Prostate gland (tissue), 2 donors: ENCODE results near the gene ZNF609. TPM values are rescaled to one million over a fixed set of nuclear protein-coding genes. Genes with fewer than 3 reads are reported as not detected.

ENCODE experiments used
- DNase-seq: peaks from one replicate; pipeline ENCODE4 v3.0.0-alpha.2; 2019; ENCODE audit warnings: low spot score
- H3K27ac ChIP-seq, 2 donors: fragments of 200-600 bp; sonication (generic); 2 replicates each; pipeline ENCODE4 v1.5.1; 2017 to 2019
- H3K27me3 ChIP-seq: fragments of 200-600 bp; sonication (generic); replicated peaks from 2 replicates; pipeline ENCODE4 v1.5.1; 2019; ENCODE audit not compliant: insufficient read depth
- H3K36me3 ChIP-seq, 2 donors: fragments of 200-600 bp; sonication (generic); 1 replicate in 1 of 2; 2 replicates in 1 of 2; pipeline versions ENCODE4 v1.5.1 to v1.8.1; 2017 to 2019
- H3K4me1 ChIP-seq: fragments of 200-600 bp; sonication (generic); replicated peaks from 2 replicates; pipeline ENCODE4 v1.5.1; 2019
- H3K4me3 ChIP-seq, 2 donors: fragments of 200-600 bp; sonication (generic); 2 replicates each; pipeline ENCODE4 v1.5.1; 2017 to 2019
- H3K9me3 ChIP-seq: fragments of 200-600 bp; sonication (generic); 2 replicates; pipeline ENCODE4 v1.5.1; 2017
- CTCF ChIP-seq, 4 experiments: fragments of 200-600 bp in 2 of 4; fragments of 450-650 bp in 2 of 4; sonication (generic) in 2 of 4; IDR thresholded peaks; 1 replicate in 3 of 4; 2 replicates in 1 of 4; pipeline ENCODE4 v1.5.1; 2016 to 2019; ENCODE audit warnings: antibody characterized with exemption in 4 of 4, mild to moderate bottlenecking in 2 of 4, moderate library complexity in 2 of 4
- POLR2A ChIP-seq: fragments of 450-650 bp; IDR thresholded peaks from one replicate; pipeline ENCODE4 v1.6.1; 2016; ENCODE audit warnings: antibody characterized with exemption, mild to moderate bottlenecking
- POLR2AphosphoS5 ChIP-seq: sonication (generic); formaldehyde crosslinking; IDR thresholded peaks from one replicate; pipeline ENCODE4 v1.6.1; 2017; ENCODE audit warnings: antibody characterized with exemption
- WGBS: methylation state at CpG from one replicate; pipeline ENCODE4 v1.1.5; 2018; 5-methylcytosine and 5-hydroxymethylcytosine counted together
- intact Hi-C: fragments of 100-400 bp; cut with DNase I; formaldehyde crosslinking; loops from one replicate; pipeline ENCODE4 v1.14.2; 2022
- total RNA-seq, 2 donors: library from RNA; depleted of rRNA; stranded (reverse); fragments of >200 nt; gene quantifications; one replicate each; pipeline ENCODE4 v1.1.0, GENCODE V29; 2016

ZNF609 gene
- total RNA-seq, 2 donors from 2014 or later, result 29.1 to 45.7 TPM

GRCh38 chr15:64507293-64507802 is 47.0 kb downstream of the ZNF609 start:
- intact Hi-C loops, result no loop called here
- peaks cover 2% of the 10 kb centered on the region for H3K4me1 ChIP-seq
- TF ChIP-seq POLR2AphosphoS5, result peak; percentile 13
- no peak for TF ChIP-seq CTCF (IDR thresholded peaks at IDR 0.05)
- TF ChIP-seq POLR2A, result no peak
- no peak overlapping the region for H3K4me3 ChIP-seq
- DNase-seq, result peak; percentile 32
- 37% methylated on average over 3 of the region's 3 CpGs for WGBS
- H3K36me3 ChIP-seq, result no peaks in the 10 kb centered on the region
- no peaks in the 10 kb centered on the region for H3K9me3 ChIP-seq
- H3K27ac ChIP-seq, result no peak overlapping the region
- H3K27me3 ChIP-seq, result no peaks in the 10 kb centered on the region

DNA sequence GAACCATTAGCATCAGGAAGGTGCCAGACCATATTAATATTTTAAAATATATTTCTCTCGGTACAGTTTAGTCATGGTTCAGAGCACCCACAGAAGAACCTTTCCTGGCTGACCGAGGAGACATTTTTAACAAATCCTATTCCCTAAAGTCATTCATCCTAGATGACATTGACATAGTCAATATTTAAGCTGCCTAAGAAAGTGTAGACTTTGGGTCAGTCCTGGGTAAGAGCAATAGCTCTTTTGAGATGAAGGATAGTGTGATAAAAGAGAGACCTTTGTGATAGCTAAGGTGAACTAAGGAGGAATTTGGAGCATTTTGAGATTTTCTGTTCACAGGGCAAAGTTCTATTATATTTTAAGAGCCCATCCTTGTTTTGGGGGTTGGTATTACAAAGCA is 47.5 kb downstream of the ZNF609 start:
- no peak overlapping the region for H3K27ac ChIP-seq
- intact Hi-C loops, result no loop called here
- 81% methylated on average over 2 of the region's 2 CpGs for WGBS
- H3K27me3 ChIP-seq, result no peaks in the 10 kb centered on the region
- no peak overlapping the region for H3K4me3 ChIP-seq
- H3K4me1 ChIP-seq, result peaks cover 2% of the 10 kb centered on the region
- H3K36me3 ChIP-seq, result no peaks in the 10 kb centered on the region
- H3K9me3 ChIP-seq, result no peaks in the 10 kb centered on the region
- no peak for TF ChIP-seq POLR2AphosphoS5
- TF ChIP-seq CTCF (IDR thresholded peaks at IDR 0.05), result no peak
- TF ChIP-seq POLR2A, result no peak
- no peak for DNase-seq

GRCh38 chr15:64513823-64514222 is 53.4 kb downstream of the ZNF609 start:
- Histone ChIP-seq H3K36me3 (no peaks in the 10 kb centered on the region), H3K9me3 (no peaks in the 10 kb centered on the region), H3K27me3 (no peaks in the 10 kb centered on the region), H3K27ac (no peak overlapping the region), H3K4me3 (no peak overlapping the region), H3K4me1 (peaks cover 11% of the 10 kb centered on the region)
- TF ChIP-seq POLR2A (no peak), POLR2AphosphoS5 (no peak), CTCF (IDR thresholded peaks at IDR 0.05) (no peak)
- intact Hi-C loops, result no loop called here
- WGBS, result 95% methylated on average over 3 of the region's 3 CpGs
- no peak for DNase-seq

DNA sequence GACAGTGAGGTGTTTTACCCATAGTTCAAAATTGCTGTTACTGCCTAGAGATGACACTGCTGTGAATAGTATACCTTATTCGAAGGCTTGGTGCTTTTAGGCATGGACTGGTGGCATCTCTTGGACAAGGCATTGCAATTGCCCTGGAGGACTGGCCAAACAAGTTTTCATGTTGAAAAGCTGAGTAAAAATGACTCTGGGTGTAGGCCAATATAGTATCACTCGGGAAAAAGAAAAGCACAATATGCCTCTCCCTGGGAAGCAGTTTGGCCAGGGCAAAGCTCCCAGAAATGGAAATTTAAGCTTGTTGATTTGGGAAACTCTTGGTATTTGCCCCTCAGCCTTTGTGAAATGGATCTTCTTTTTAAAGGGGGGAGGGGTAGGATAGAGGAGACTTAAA is 54.8 kb downstream of the ZNF609 start:
- peak; percentile 59 for DNase-seq
- intact Hi-C loops, result no loop called here
- H3K27ac ChIP-seq, result peak overlapping the region; percentile 36 to 40

More for the DNA sequence above, 54.8 kb downstream of the ZNF609 start:
- Histone ChIP-seq H3K4me1 (peaks cover 11% of the 10 kb centered on the region), H3K36me3 (no peaks in the 10 kb centered on the region), H3K27me3 (no peaks in the 10 kb centered on the region), H3K4me3 (no peak overlapping the region), H3K9me3 (no peaks in the 10 kb centered on the region)
- 25% methylated on average over 2 of the region's 2 CpGs for WGBS
- no peak for TF ChIP-seq POLR2A
- TF ChIP-seq POLR2AphosphoS5, result peak; percentile 71
- TF ChIP-seq CTCF (IDR thresholded peaks at IDR 0.05), result no peak
